Naive thymus-derived CD8-positive, alpha-beta T cell (primary cell): ENCODE data around the gene IL31. TPM values are rescaled to one million over a fixed set of nuclear protein-coding genes. Genes with fewer than 3 reads are reported as not detected.

Experiments used
- ATAC-seq, 2 donors: fragments of 150-1000 bp; cut with Tn5 transposase in 1 of 2; sonication (Bioruptor Pico), chemical (Tn5 transposase) in 1 of 2; 1 replicate in 1 of 2; 2 replicates in 1 of 2; pipeline ENCODE4 v1.10.0; 2021; ENCODE audit warnings: mild to moderate bottlenecking in 2 of 2, moderate library complexity in 2 of 2
- POLR2A ChIA-PET: fragments of 350-600 bp; sonication (Branson Sonifier 250); formaldehyde crosslinking; loops from one replicate; lab custom pipeline; 2021; ENCODE audit warnings: antibody characterized with exemption; lab: Charles Lee
- DNase-seq, 10 donors: peaks; one replicate each; pipeline versions ENCODE4 v3.0.0 to v3.0.0-alpha.2; 2020 to 2022
- H3K27ac Mint-ChIP-seq, 10 donors: one replicate each; pipeline ENCODE4 v1.8.0; 2020 to 2022; ENCODE audit warnings: mild to moderate bottlenecking in 10 of 10, mixed read lengths in 10 of 10, moderate library complexity in 4 of 10, inconsistent platforms in 1 of 10
- H3K27me3 Mint-ChIP-seq, 5 donors: one replicate each; pipeline ENCODE4 v1.8.0; 2021 to 2022; ENCODE audit warnings: mixed read lengths in 5 of 5
- H3K36me3 Mint-ChIP-seq, 3 donors: one replicate each; pipeline ENCODE4 v1.8.0; 2020 to 2022; ENCODE audit warnings: mixed read lengths in 3 of 3, mild to moderate bottlenecking in 2 of 3, inconsistent platforms in 1 of 3
- H3K4me1 Mint-ChIP-seq, 4 donors: one replicate each; pipeline ENCODE4 v1.8.0; 2021 to 2022; ENCODE audit warnings: mixed read lengths in 4 of 4
- H3K4me3 Mint-ChIP-seq, 10 donors: one replicate each; pipeline ENCODE4 v1.8.0; 2020 to 2022; ENCODE audit warnings: mild to moderate bottlenecking in 10 of 10, mixed read lengths in 10 of 10, moderate library complexity in 6 of 10, inconsistent platforms in 1 of 10
- H3K9me3 Mint-ChIP-seq, 9 donors: one replicate each; pipeline ENCODE4 v1.8.0; 2020 to 2022; ENCODE audit warnings: mixed read lengths in 9 of 9, mild to moderate bottlenecking in 3 of 9, inconsistent platforms in 1 of 9, moderate library complexity in 1 of 9
- polyA plus RNA-seq, 3 donors: library from polyadenylated mRNA; unstranded; fragments of 300-500 nt; fragmentation: Illumina TruSeq; gene quantifications; one replicate each; pipeline ENCODE4 v1.2.3, GENCODE V29; 2021
- total RNA-seq, 8 experiments: library from RNA in 2 of 8; stranded (reverse) in 2 of 8; gene quantifications; one replicate each; pipeline ENCODE4 v1.2.3 and lab custom pipeline; 2021 to 2026

The IL31 gene
- total and polyA plus RNA-seq, 5 experiments from 2014 or later, result not detected

- no peaks in the 10 kb centered on the region for H3K27me3 Mint-ChIP-seq
- POLR2A ChIA-PET, result interaction anchor here (1.5 kb wide), 1 partner anchor 78 kb away, joined by 3 read pairs; the partner anchor contains the start of gene DIABLO
These were observed 26.3 kb downstream of the IL31 start for GRCh38 chr12:122147514-122148290.

DNA sequence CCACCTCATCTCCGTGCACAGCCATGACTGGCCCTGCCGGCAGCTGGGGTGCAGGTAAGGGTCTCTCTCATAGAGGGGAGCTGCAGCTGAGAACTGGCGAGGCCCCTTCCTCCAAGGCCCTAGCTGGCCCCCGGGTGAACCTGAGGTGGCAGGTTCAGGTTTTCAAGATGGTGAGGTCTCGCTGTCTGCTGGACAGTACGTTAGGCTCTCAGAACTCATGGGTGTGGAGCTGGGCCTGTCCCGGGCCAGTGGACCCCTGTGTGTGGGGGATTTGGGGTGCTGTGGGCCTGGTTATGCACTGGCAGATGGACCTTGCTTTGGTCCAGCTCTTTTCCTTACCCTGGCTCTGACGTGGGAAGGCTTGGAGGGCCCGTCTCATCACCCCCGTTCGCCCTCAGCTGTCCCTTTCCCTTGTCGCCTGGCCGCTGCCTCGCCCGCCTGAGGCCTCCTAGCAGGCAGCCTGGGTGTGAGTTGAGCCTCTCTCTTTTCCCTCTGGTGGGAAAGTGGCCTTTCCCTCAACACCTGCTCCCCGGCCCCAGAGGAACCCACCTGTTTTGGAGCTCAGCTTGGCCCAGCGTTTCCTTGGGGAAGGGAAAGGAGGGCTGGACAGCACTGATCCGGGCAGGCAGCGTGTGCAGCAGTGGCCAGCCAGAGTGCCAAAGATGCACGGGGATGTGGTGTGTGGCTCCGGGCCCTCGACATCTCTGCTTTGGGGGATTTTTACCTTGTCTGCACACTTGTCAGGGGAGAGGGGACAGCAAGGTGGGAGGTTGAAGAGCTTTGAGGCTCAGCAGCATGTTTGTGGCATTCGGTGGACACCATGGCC, 28.3 kb downstream of the IL31 start:
- no peaks in the 10 kb centered on the region for H3K27me3 Mint-ChIP-seq
- DNase-seq, result no peak
- POLR2A ChIA-PET, result no interaction called here
- ATAC-seq, result no peak
- peaks cover 0 to 31% (median 0%) of the 10 kb centered on the region in 3 donors for H3K36me3 Mint-ChIP-seq
- H3K27ac Mint-ChIP-seq, result peak overlapping the region in 3 of 10 donors; percentile 46 to 77 (median 55)
- H3K4me1 Mint-ChIP-seq, result peaks cover 0 to 9% (median 7%) of the 10 kb centered on the region in 4 donors
- H3K9me3 Mint-ChIP-seq, result no peaks in the 10 kb centered on the region
- H3K4me3 Mint-ChIP-seq, result no peak overlapping the region

More at GRCh38 chr12:122147514-122148290, 26.3 kb downstream of the IL31 start:
- Mint-ChIP-seq H3K4me3 (no peak overlapping the region), H3K36me3 (peaks cover 0 to 17% (median 0%) of the 10 kb centered on the region in 3 donors), H3K4me1 (peaks cover 0 to 10% (median 8%) of the 10 kb centered on the region in 4 donors), H3K9me3 (no peaks in the 10 kb centered on the region), H3K27ac (peak overlapping the region in 6 of 10 donors; percentile 45 to 66 (median 56))
- ATAC-seq (peak in 1 of 2 donors; percentile 33), DNase-seq (no peak)

GRCh38 chr12:122144885-122145284, 29.1 kb downstream of the IL31 start:
- no peaks in the 10 kb centered on the region for H3K9me3 Mint-ChIP-seq
- peaks cover 0 to 37% (median 0%) of the 10 kb centered on the region in 3 donors for H3K36me3 Mint-ChIP-seq
- peak overlapping the region in 1 of 10 donors; percentile 28 for H3K27ac Mint-ChIP-seq
- POLR2A ChIA-PET, result interaction anchor here (0.6 to 0.7 kb wide), 2 partner anchors 78 to 358 kb away, joined by 3 read pairs; no protein-coding TSS in a partner anchor
- H3K4me1 Mint-ChIP-seq, result peaks cover 0 to 9% (median 7%) of the 10 kb centered on the region in 4 donors
- H3K4me3 Mint-ChIP-seq, result no peak overlapping the region
- H3K27me3 Mint-ChIP-seq, result no peaks in the 10 kb centered on the region
- no peak for DNase-seq
- no peak for ATAC-seq

- Mint-ChIP-seq H3K4me1 (peaks cover 0 to 4% (median 2%) of the 10 kb centered on the region in 4 donors), H3K9me3 (no peaks in the 10 kb centered on the region), H3K27me3 (no peaks in the 10 kb centered on the region), H3K4me3 (no peak overlapping the region), H3K27ac (peak overlapping the region in 1 of 10 donors; percentile 31), H3K36me3 (peaks cover 0 to 47% (median 3%) of the 10 kb centered on the region in 3 donors)
- POLR2A ChIA-PET, result no interaction called here
- DNase-seq (no peak), ATAC-seq (no peak)
These were observed 31.2 kb downstream of the IL31 start for GRCh38 chr12:122142857-122143256.

DNA sequence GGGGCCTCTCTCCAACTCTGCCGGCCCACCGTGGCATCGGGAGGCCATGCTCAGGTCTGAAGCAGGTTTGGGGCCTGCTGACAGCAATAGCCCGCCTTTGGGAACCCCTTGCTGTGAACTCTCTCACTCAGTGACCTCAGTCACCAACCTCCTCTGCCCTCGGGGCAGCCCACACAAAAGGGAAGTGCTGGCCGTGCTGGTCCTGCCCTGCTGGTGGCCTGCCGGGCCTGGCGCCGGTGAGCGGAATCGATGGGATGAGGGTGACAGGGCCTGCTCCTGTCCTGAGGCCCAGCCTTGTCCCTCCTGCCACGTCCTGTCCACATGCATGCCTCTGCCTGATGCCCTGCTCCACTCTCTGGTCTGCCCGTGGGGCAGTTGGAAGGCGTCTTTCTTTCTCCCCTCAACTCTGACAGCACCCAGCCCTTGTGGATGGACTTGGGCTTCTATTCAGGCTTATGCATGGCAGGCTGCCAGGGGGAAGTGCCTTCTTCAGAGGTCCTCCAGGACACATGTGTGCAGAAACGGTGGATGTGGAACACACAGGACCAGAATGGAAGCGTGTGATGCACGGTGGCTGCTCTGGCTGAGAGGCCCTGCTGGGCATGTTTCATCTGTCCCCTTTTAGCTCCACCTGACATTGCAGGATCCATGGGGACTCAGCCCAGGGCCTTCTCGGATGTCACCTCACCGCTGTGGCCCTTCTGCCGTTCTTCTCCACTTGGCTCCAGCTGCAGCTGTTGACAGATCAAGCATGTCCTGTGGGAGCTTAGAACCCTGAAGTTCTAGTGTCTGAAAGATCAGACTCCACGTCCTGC, 31.9 kb downstream of the IL31 start:
- DNase-seq (no peak), ATAC-seq (no peak)
- POLR2A ChIA-PET, result no interaction called here
- no peak overlapping the region for H3K4me3 Mint-ChIP-seq
- H3K4me1 Mint-ChIP-seq, result peaks cover 0 to 4% (median 2%) of the 10 kb centered on the region in 4 donors
- peaks cover 0 to 51% (median 3%) of the 10 kb centered on the region in 3 donors for H3K36me3 Mint-ChIP-seq
- H3K27ac Mint-ChIP-seq, result peak overlapping the region in 1 of 10 donors; percentile 47
- no peaks in the 10 kb centered on the region for H3K9me3 Mint-ChIP-seq
- no peaks in the 10 kb centered on the region for H3K27me3 Mint-ChIP-seq

GRCh38 chr12:122140467-122141257, 33.4 kb downstream of the IL31 start:
- H3K27ac Mint-ChIP-seq, result peak overlapping the region in 1 of 10 donors; percentile 29
- peaks cover 0 to 51% (median 3%) of the 10 kb centered on the region in 3 donors for H3K36me3 Mint-ChIP-seq
- peaks cover 0 to 4% (median 0%) of the 10 kb centered on the region in 4 donors for H3K4me1 Mint-ChIP-seq
- H3K4me3 Mint-ChIP-seq, result no peak overlapping the region
- ATAC-seq (no peak), DNase-seq (no peak)
- POLR2A ChIA-PET, result interaction anchor here (0.7 kb wide), 1 partner anchor 17 kb away, joined by 3 read pairs; no protein-coding TSS in a partner anchor
- no peaks in the 10 kb centered on the region for H3K27me3 Mint-ChIP-seq
- H3K9me3 Mint-ChIP-seq, result no peaks in the 10 kb centered on the region

DNA sequence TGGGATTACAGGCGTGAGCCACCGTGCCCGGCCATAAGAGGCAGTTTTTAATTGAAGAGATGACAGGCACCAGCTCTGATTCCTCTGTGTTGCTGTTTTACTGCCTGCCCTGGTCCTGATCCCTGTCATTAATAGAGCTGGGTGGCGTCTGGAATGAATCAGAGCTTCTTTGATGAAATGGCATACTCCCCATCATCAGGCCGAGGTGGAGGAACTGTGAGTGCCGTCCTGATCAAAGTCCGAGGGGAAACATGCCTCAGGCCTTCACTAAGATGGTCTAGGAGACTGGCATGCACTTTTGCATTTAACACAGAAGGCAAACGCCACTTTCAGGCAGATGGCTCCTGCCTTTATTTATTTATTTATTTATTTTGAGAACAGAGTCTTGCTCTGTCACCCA, 34.1 kb downstream of the IL31 start:
- Mint-ChIP-seq H3K27ac (no peak overlapping the region), H3K4me3 (no peak overlapping the region), H3K4me1 (peaks cover 0 to 4% (median 0%) of the 10 kb centered on the region in 4 donors), H3K27me3 (no peaks in the 10 kb centered on the region), H3K9me3 (no peaks in the 10 kb centered on the region), H3K36me3 (peaks cover 0 to 58% (median 6%) of the 10 kb centered on the region in 3 donors)
- DNase-seq, result no peak
- POLR2A ChIA-PET, result no interaction called here
- ATAC-seq, result no peak

- POLR2A ChIA-PET, result no interaction called here
- no peak for DNase-seq
- Mint-ChIP-seq H3K27me3 (no peaks in the 10 kb centered on the region), H3K27ac (peak overlapping the region in 1 of 10 donors; percentile 85), H3K36me3 (peaks cover 0 to 63% (median 7%) of the 10 kb centered on the region in 3 donors), H3K4me3 (no peak overlapping the region), H3K4me1 (peaks cover 0 to 4% (median 0%) of the 10 kb centered on the region in 4 donors), H3K9me3 (no peaks in the 10 kb centered on the region)
- no peak for ATAC-seq
These were observed 34.8 kb downstream of the IL31 start for GRCh38 chr12:122139266-122139665.

DNA sequence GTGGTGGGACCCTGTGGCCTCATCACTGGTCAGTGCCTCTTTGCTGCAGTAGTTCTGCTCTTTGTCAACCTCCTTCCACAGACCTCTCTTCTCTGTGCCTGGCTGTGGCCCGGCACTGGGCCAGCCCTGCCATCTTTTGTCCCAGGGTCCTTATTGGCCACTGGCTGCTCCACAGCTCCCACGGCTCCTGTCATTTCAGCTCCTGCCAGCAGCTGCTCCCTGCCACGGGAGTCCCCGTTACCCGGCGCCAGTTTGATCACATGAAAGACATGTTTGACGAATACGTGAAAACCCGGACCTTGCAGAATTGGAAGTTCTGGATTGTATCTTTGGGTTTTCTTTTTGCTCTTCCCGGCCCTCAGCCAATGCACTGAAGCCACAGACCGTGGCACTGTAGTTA, 35.4 kb downstream of the IL31 start:
- H3K36me3 Mint-ChIP-seq, result peaks cover 0 to 63% (median 7%) of the 10 kb centered on the region in 3 donors
- ATAC-seq, result no peak
- POLR2A ChIA-PET, result interaction anchor here (1.0 kb wide), 1 partner anchor 58 kb away, joined by 3 read pairs; no protein-coding TSS in a partner anchor

DNA sequence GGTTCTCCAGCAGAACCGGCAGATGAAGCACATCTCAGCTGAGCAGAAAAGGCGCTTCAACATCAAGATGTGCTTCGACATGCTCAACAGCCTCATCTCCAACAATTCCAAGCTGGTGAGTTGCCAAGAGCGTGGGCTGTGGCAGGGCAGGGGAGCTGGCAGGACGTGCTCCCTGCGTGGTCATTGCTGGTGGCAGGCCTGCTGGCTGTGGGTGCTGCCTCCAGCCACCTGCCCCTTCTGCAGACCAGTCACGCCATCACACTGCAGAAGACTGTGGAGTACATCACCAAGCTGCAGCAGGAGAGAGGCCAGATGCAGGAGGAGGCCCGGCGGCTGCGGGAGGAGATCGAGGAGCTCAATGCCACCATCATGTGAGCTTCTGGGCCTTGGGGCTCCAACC, 35.8 kb downstream of the IL31 start:
- no peaks in the 10 kb centered on the region for H3K9me3 Mint-ChIP-seq
- H3K36me3 Mint-ChIP-seq, result peaks cover 0 to 64% (median 7%) of the 10 kb centered on the region in 3 donors
- POLR2A ChIA-PET, result interaction anchor here (1.0 kb wide), 1 partner anchor 58 kb away, joined by 3 read pairs; no protein-coding TSS in a partner anchor
- H3K4me3 Mint-ChIP-seq, result no peak overlapping the region
- H3K27me3 Mint-ChIP-seq, result no peaks in the 10 kb centered on the region
- H3K27ac Mint-ChIP-seq, result peak overlapping the region in 1 of 10 donors; percentile 85
- no peaks in the 10 kb centered on the region for H3K4me1 Mint-ChIP-seq
- no peak for DNase-seq
- no peak for ATAC-seq

More for the DNA sequence above, 35.4 kb downstream of the IL31 start:
- H3K27ac Mint-ChIP-seq, result peak overlapping the region in 3 of 10 donors; percentile 24 to 85 (median 32)
- no peak overlapping the region for H3K4me3 Mint-ChIP-seq
- H3K27me3 Mint-ChIP-seq, result no peaks in the 10 kb centered on the region
- no peak for DNase-seq
- H3K4me1 Mint-ChIP-seq, result no peaks in the 10 kb centered on the region
- no peaks in the 10 kb centered on the region for H3K9me3 Mint-ChIP-seq

DNA sequence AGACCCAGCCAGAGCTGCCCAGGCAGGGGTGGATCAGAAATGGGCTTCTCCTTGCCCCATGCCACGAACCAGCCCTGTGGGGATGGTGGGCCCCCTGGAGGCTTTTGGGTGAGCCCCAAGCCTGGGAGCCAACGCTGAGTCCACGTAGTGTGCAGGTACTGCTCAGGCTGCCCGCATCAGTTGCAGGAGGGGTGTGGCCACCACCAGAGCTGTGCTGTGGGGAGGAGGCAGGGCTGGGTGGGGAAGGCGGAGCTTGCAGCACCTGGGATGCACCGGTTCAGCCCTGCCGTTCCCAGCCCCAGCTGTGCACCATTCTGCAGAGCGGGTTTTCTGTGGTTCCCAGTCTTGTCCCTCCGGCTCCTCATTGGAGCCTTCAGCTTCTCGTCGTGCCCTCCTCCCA, 36.3 kb downstream of the IL31 start:
- POLR2A ChIA-PET, result no interaction called here
- no peak overlapping the region for H3K4me3 Mint-ChIP-seq
- H3K4me1 Mint-ChIP-seq, result no peaks in the 10 kb centered on the region
- H3K27ac Mint-ChIP-seq, result no peak overlapping the region
- DNase-seq (no peak), ATAC-seq (peak; percentile 54 to 56)
- no peaks in the 10 kb centered on the region for H3K9me3 Mint-ChIP-seq
- peaks cover 0 to 69% (median 7%) of the 10 kb centered on the region in 3 donors for H3K36me3 Mint-ChIP-seq
- H3K27me3 Mint-ChIP-seq, result no peaks in the 10 kb centered on the region
